K562 (cell line): ENCODE data around the gene CCDC97. TPM values are rescaled to one million over a fixed set of nuclear protein-coding genes. Genes with fewer than 3 reads are reported as not detected.
A peak's percentile ranks its signal among the peaks of the same experiment; 100 is the strongest.

Experiments
- ARNT ChIP-seq, 2 experiments: fragments of 450-650 bp; IDR thresholded peaks; 2 replicates each; pipeline ENCODE4 v1.6.1; 2016; ENCODE audit warnings: mild to moderate bottlenecking in 1 of 2
- EWSR1 ChIP-seq: fragments of 450-650 bp; IDR thresholded peaks from 2 replicates; pipeline ENCODE4 v1.6.1; 2018; ENCODE audit warnings: borderline replicate concordance, mild to moderate bottlenecking, low read depth, moderate library complexity; ENCODE audit not compliant: partially characterized antibody
- FUS ChIP-seq: fragments of 200-400 bp; formaldehyde crosslinking; optimal IDR thresholded peaks from 2 replicates; pipeline ENCODE3; 2017; ENCODE audit warnings: low read depth, low read length
- GABPB1 ChIP-seq: sonication (generic); formaldehyde crosslinking; IDR thresholded peaks from 2 replicates; pipeline ENCODE4 v1.8.0; 2022; ENCODE audit warnings: mild to moderate bottlenecking, missing genetic modification reagents
- GABPB2 ChIP-seq: fragments of 250-450 bp; sonication (Bioruptor Pico); conservative IDR thresholded peaks from 2 replicates; pipeline ENCODE4 v1.5.1; 2021; ENCODE audit warnings: mild to moderate bottlenecking
- HMG20A ChIP-seq: fragments of 450-650 bp; formaldehyde crosslinking; conservative IDR thresholded peaks from 2 replicates; pipeline ENCODE4 v1.4.0; 2020; ENCODE audit warnings: mild to moderate bottlenecking, mixed read lengths
- IRF2 ChIP-seq: sonication (generic); formaldehyde crosslinking; IDR thresholded peaks from 2 replicates; pipeline ENCODE4 v1.8.1; 2022; ENCODE audit warnings: mild to moderate bottlenecking, missing genetic modification reagents
- KDM1A ChIP-seq, 2 experiments: fragments of 450-650 bp; IDR thresholded peaks; 2 replicates each; pipeline ENCODE4 v1.6.1; 2016; ENCODE audit warnings: mild to moderate bottlenecking in 2 of 2
- MEIS2 ChIP-seq: fragments of 450-650 bp; IDR thresholded peaks from 2 replicates; pipeline ENCODE4 v1.6.1; 2014; ENCODE audit warnings: mild to moderate bottlenecking; ENCODE audit not compliant: partially characterized antibody
- NCOA1 ChIP-seq: fragments of 450-650 bp; IDR thresholded peaks from 2 replicates; pipeline ENCODE4 v1.6.1; 2016; ENCODE audit warnings: low read depth
- NFE2L1 ChIP-seq: fragments of 450-650 bp; IDR thresholded peaks from 2 replicates; pipeline ENCODE4 v1.6.1; 2016; ENCODE audit warnings: missing genetic modification characterization, low read depth, mild to moderate bottlenecking, missing compliant biosample characterization, moderate library complexity, borderline replicate concordance
- NUFIP1 ChIP-seq: fragments of 450-650 bp; IDR thresholded peaks from 2 replicates; pipeline ENCODE4 v1.6.1; 2018; ENCODE audit not compliant: partially characterized antibody
- PATZ1 ChIP-seq: fragments of 250-450 bp; sonication (Bioruptor Pico); IDR thresholded peaks from 2 replicates; pipeline ENCODE4 v1.5.0; 2020; ENCODE audit warnings: mild to moderate bottlenecking, borderline replicate concordance
- RBM25 ChIP-seq: fragments of 200-400 bp; formaldehyde crosslinking; IDR thresholded peaks from 2 replicates; pipeline ENCODE4 v1.6.1; 2018; ENCODE audit warnings: low read length, low read depth, moderate library complexity; ENCODE audit not compliant: severe bottlenecking
- RNF2 ChIP-seq: sonication (generic); IDR thresholded peaks from 2 replicates; pipeline ENCODE4 v1.6.1; 2016
- ZBTB2 ChIP-seq: fragments of 450-650 bp; IDR thresholded peaks from 2 replicates; pipeline ENCODE4 v1.6.1; 2016; ENCODE audit warnings: antibody characterized with exemption
- polyA plus RNA-seq, 8 experiments: library from polyadenylated mRNA; depleted of rRNA in 4 of 8; stranded (reverse) in 5 of 8; unstranded in 3 of 8; fragments of >200 nt; fragmentation: Nextera tagmentation in 2 of 8; fragmentation: Illumina TruSeq in 1 of 8; extraction: Ambion mirVana in 2 of 8; extraction: Trizol in 1 of 8; gene quantifications; 2 replicates each; pipeline versions ENCODE4 v1.2.1 to v1.2.3, GENCODE V29; 2011 to 2014; ENCODE audit warnings: inconsistent platforms in 1 of 8, missing spikeins in 1 of 8
- total RNA-seq, 7 experiments: library from RNA; depleted of rRNA in 6 of 7; stranded (reverse); fragments of >200 nt in 6 of 7; fragmentation: Illumina TruSeq in 2 of 7; extraction: Trizol in 2 of 7; gene quantifications; 2 replicates each; pipeline versions ENCODE4 v1.2.1 to v1.2.3, GENCODE V29; 2011 to 2021; ENCODE audit warnings: low replicate concordance in 1 of 7
- TF ChIP-seq, protein P1 (sequence below), 3 experiments: fragments of 200-800 bp in 1 of 3; fragments of 250-450 bp in 1 of 3; fragments of 450-650 bp in 1 of 3; sonication (Bioruptor Pico) in 1 of 3; sonication (Bioruptor generic) in 1 of 3; formaldehyde crosslinking in 1 of 3; IDR thresholded peaks; 2 replicates each; pipeline versions ENCODE4 v1.6.1 to v1.8.0; 2016 to 2022; ENCODE audit warnings: mild to moderate bottlenecking in 2 of 3, missing genetic modification characterization in 2 of 3, missing compliant biosample characterization in 1 of 3, moderate library complexity in 1 of 3
- TF ChIP-seq, protein P2 (sequence below): fragments of 250-450 bp; sonication (Bioruptor Pico); IDR thresholded peaks from 2 replicates; pipeline ENCODE4 v1.9.0; 2021; ENCODE audit warnings: mild to moderate bottlenecking

Gene CCDC97
- total and polyA plus RNA-seq, 9 of the 15 experiments (the other 6 are each of a cell fraction or from before 2014, with no cell fraction given): 0.60 to 16.5 (median 7.0) TPM

- TF ChIP-seq FUS (no peak), NFE2L1 (tag) (no peak), GABPB2 (CRISPR knock-in tag) (no peak), RBM25 (no peak), GABPB1 (CRISPR knock-in tag) (peak; percentile 97), NCOA1 (peak; percentile 100), RNF2 (0 out of 2 replicates have a peak, but pooled peaks have one; percentile 16), PATZ1 (peak; percentile 24; the same call in 1 of the 2 replicates), HMG20A (CRISPR knock-in tag) (no peak), NUFIP1 (peak; percentile 85), MEIS2 (peak; percentile 82), ZBTB2 (peak; percentile 96), IRF2 (CRISPR knock-in tag) (no peak), EWSR1 (no peak), KDM1A (IDR thresholded peaks at IDR 0.05) (no peak; a peak in 2 of 4 replicates), ARNT (IDR thresholded peaks at IDR 0.05) (peak in 1 of 2 experiments; percentile 65)
- TF ChIP-seq, protein P1, sequence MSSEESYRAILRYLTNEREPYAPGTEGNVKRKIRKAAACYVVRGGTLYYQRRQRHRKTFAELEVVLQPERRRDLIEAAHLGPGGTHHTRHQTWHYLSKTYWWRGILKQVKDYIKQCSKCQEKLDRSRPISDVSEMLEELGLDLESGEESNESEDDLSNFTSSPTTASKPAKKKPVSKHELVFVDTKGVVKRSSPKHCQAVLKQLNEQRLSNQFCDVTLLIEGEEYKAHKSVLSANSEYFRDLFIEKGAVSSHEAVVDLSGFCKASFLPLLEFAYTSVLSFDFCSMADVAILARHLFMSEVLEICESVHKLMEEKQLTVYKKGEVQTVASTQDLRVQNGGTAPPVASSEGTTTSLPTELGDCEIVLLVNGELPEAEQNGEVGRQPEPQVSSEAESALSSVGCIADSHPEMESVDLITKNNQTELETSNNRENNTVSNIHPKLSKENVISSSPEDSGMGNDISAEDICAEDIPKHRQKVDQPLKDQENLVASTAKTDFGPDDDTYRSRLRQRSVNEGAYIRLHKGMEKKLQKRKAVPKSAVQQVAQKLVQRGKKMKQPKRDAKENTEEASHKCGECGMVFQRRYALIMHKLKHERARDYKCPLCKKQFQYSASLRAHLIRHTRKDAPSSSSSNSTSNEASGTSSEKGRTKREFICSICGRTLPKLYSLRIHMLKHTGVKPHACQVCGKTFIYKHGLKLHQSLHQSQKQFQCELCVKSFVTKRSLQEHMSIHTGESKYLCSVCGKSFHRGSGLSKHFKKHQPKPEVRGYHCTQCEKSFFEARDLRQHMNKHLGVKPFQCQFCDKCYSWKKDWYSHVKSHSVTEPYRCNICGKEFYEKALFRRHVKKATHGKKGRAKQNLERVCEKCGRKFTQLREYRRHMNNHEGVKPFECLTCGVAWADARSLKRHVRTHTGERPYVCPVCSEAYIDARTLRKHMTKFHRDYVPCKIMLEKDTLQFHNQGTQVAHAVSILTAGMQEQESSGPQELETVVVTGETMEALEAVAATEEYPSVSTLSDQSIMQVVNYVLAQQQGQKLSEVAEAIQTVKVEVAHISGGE (CRISPR knock-in tag; IDR thresholded peaks at IDR 0.05): peak; percentile 97 to 99 (median 98)
- TF ChIP-seq, protein P2, sequence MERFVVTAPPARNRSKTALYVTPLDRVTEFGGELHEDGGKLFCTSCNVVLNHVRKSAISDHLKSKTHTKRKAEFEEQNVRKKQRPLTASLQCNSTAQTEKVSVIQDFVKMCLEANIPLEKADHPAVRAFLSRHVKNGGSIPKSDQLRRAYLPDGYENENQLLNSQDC: no peak; the same call in none of the 2 replicates
Measured at GRCh38 chr19:41310033-41310831, at the start of gene CCDC97 (continued).
